ENCODE measurements around the gene SLC25A3. TPM values are rescaled to one million over a fixed set of nuclear protein-coding genes. Genes with fewer than 3 reads are reported as not detected.
A peak's percentile ranks its signal among the peaks of the same experiment; 100 is the strongest.

The SLC25A3 gene
- total RNA-seq, 1 experiment from 2014 or later: 520 TPM

DNA sequence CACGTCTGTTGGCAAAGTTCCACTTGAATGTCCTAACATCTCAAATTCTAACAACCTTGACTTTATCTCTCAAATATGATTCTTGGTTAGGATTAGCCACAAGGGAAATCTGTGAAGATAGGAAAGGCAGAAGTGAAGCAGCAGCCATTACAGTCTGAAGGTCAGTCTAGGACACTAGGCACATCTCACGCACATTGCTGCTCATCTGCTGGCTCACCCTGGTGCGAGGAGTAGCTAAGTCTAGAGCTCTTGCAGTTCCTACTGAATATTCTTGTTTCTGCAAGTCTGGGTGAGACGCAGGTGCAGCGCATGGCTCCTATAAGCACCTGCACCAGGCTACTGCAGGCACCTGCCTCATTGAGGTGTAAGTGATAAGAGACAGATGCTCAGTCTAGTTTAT is 6.4 kb upstream of the SLC25A3 start:
- H3K36me3 Mint-ChIP-seq (ENCODE audit: insufficient read depth, unreplicated experiment): no peaks in the 10 kb centered on the region
- no peak overlapping the region for H3K4me3 Mint-ChIP-seq (ENCODE audit: low read depth, unreplicated experiment)
- intact Hi-C loops (cut with micrococcal nuclease; ENCODE audit: unreplicated experiment): no loop called here
- no peaks in the 10 kb centered on the region for H3K4me1 Mint-ChIP-seq (ENCODE audit: low read depth, unreplicated experiment)
- TF ChIP-seq, protein P1, sequence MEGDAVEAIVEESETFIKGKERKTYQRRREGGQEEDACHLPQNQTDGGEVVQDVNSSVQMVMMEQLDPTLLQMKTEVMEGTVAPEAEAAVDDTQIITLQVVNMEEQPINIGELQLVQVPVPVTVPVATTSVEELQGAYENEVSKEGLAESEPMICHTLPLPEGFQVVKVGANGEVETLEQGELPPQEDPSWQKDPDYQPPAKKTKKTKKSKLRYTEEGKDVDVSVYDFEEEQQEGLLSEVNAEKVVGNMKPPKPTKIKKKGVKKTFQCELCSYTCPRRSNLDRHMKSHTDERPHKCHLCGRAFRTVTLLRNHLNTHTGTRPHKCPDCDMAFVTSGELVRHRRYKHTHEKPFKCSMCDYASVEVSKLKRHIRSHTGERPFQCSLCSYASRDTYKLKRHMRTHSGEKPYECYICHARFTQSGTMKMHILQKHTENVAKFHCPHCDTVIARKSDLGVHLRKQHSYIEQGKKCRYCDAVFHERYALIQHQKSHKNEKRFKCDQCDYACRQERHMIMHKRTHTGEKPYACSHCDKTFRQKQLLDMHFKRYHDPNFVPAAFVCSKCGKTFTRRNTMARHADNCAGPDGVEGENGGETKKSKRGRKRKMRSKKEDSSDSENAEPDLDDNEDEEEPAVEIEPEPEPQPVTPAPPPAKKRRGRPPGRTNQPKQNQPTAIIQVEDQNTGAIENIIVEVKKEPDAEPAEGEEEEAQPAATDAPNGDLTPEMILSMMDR (IDR thresholded peaks at IDR 0.05; ENCODE audit: unreplicated experiment): no peak
- H3K27me3 Mint-ChIP-seq (ENCODE audit: unreplicated experiment): no peaks in the 10 kb centered on the region
- CTCF ChIA-PET: interaction anchor here (0.7 kb wide), 1 partner anchor 745 kb away, joined by 3 read pairs; no protein-coding TSS in a partner anchor
- no peak overlapping the region for H3K27ac Mint-ChIP-seq (ENCODE audit: unreplicated experiment)
- no TSS peak for BruUV-seq (replicated peaks)
- no peak for DNase-seq
- H3K9me3 Mint-ChIP-seq (ENCODE audit: low read depth, unreplicated experiment): no peaks in the 10 kb centered on the region

DNA sequence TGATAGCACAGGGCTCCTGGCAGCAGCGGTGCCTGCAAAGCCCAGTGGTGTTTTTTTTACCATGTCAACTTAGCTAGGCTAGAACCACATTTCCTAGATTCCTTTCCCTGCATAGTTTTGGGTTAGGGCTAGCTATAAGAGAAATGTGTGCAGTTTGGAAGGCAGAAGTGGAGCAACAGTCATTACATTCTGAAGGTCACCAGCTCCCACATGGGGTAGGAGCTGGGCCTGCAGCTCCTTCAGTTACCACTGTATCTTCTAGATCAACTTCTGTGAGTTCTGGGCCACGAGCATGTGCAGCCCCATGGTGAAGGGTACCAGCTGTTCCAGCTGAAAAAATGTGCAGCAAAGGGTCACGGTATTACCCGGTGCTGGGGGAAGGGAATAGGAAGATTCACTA is 2.3 kb upstream of the SLC25A3 start:
- Mint-ChIP-seq H3K4me3 (ENCODE audit: low read depth, unreplicated experiment) (no peak overlapping the region), H3K27me3 (ENCODE audit: unreplicated experiment) (no peaks in the 10 kb centered on the region), H3K36me3 (ENCODE audit: insufficient read depth, unreplicated experiment) (peaks cover 38% of the 10 kb centered on the region), H3K4me1 (ENCODE audit: low read depth, unreplicated experiment) (peaks cover 14% of the 10 kb centered on the region), H3K27ac (ENCODE audit: unreplicated experiment) (no peak overlapping the region), H3K9me3 (ENCODE audit: low read depth, unreplicated experiment) (no peaks in the 10 kb centered on the region)
- no peak for DNase-seq
- CTCF ChIA-PET: no interaction called here
- TF ChIP-seq, protein P1 (IDR thresholded peaks at IDR 0.05; ENCODE audit: unreplicated experiment): no peak
- intact Hi-C loops (cut with micrococcal nuclease; ENCODE audit: unreplicated experiment): no loop called here
- BruUV-seq (replicated peaks): no TSS peak

DNA sequence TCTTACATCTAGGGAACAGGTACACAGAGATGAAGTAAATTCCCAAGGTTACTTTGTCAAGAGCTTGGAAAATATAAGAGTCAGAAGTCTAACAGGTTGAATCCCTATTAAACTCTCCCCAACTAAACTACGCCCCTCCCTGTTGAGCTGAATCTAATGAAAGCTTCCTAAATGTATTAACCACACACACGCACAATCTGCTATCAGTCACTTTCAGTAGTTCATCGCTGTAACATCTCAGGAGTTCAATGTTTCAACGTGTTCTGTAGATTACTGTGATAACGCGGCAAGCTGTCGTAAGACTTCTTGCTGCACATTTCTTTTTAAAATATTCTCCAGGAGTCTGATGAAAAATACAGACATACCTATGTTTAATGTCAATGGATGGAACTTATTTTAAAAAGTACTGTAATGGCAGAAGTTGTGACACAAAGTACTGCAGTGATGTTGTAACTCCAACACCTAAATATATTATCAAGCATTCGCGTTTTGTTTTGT is 612 bp upstream of the SLC25A3 start:
- Mint-ChIP-seq H3K27me3 (ENCODE audit: unreplicated experiment) (no peaks in the 10 kb centered on the region), H3K36me3 (ENCODE audit: insufficient read depth, unreplicated experiment) (peaks cover 55% of the 10 kb centered on the region), H3K4me1 (ENCODE audit: low read depth, unreplicated experiment) (peaks cover 18% of the 10 kb centered on the region), H3K27ac (ENCODE audit: unreplicated experiment) (peak overlapping the region; percentile 99), H3K9me3 (ENCODE audit: low read depth, unreplicated experiment) (no peaks in the 10 kb centered on the region), H3K4me3 (ENCODE audit: low read depth, unreplicated experiment) (peak overlapping the region; percentile 92)
- TSS peak; percentile 99 for BruUV-seq (replicated peaks)
- CTCF ChIA-PET: interaction anchor here (0.7 to 3.8 kb wide), 4 partner anchors 26 to 151 kb away, joined by 3 to 35 read pairs (median 3); partner anchors contain the start of gene IKBIP
- TF ChIP-seq, protein P1 (IDR thresholded peaks at IDR 0.05; ENCODE audit: unreplicated experiment): no peak
- no peak for DNase-seq
- intact Hi-C loops (cut with micrococcal nuclease; ENCODE audit: unreplicated experiment): loop anchor here (1.0 kb wide), 1 partner anchor 52 kb away; the partner anchor contains the start of gene APAF1

DNA sequence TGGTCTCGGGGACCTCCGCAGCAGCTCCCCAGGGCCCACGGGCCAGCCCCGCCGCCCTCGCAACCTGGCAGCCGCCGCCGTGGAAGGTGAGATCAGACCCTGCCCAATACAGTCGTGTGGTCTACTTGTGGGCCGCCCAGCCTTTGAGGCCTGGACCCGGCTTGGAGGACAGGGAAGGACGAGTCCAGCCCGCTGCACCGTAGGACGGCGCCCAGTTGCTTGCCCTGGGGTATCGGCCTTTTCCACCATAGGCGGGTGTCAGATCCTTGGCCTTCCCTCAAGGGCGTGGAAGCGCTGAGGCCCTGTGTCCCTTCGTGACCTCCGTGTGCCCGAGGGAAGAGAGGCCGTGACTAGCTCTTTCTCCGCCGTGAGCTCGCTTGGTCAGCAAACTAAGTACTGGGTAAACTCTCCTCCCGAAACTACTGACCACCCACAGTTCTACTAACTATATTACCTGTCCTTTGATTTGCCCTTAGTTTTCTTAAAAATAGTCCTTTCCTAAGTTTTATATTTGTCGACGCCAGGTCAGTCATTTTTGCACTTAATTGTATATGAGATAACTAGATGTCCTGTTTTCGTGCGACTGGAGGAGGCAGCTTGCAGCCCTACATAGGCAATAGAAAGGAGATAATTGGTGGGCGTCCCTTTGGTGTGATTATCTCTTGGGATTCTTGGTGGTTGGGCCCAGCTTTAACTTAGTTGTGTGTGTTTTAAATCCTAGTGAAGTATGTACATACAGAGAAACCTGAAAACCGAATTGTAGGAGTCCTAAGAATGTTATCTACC is 757 bp downstream of the SLC25A3 start:
- H3K4me1 Mint-ChIP-seq (ENCODE audit: low read depth, unreplicated experiment): peaks cover 18% of the 10 kb centered on the region
- no peaks in the 10 kb centered on the region for H3K27me3 Mint-ChIP-seq (ENCODE audit: unreplicated experiment)
- no TSS peak for BruUV-seq (replicated peaks)
- H3K9me3 Mint-ChIP-seq (ENCODE audit: low read depth, unreplicated experiment): no peaks in the 10 kb centered on the region
- DNase-seq: peak; percentile 23
- peaks cover 69% of the 10 kb centered on the region for H3K36me3 Mint-ChIP-seq (ENCODE audit: insufficient read depth, unreplicated experiment)
- CTCF ChIA-PET: interaction anchor here (0.6 to 3.8 kb wide), 4 partner anchors 27 to 176 kb away, joined by 3 to 35 read pairs (median 6); no protein-coding TSS in a partner anchor
- intact Hi-C loops (cut with micrococcal nuclease; ENCODE audit: unreplicated experiment): loop anchor here (2.0 kb wide), 1 partner anchor 27 kb away; no protein-coding TSS in a partner anchor
- TF ChIP-seq, protein P1 (IDR thresholded peaks at IDR 0.05; ENCODE audit: unreplicated experiment): no peak
- peak overlapping the region; percentile 99 for H3K27ac Mint-ChIP-seq (ENCODE audit: unreplicated experiment)
- H3K4me3 Mint-ChIP-seq (ENCODE audit: low read depth, unreplicated experiment): peak overlapping the region; percentile 92

Data from Calu3 (cell line).